ENCODE data around the gene EPN2.

Gene EPN2

GRCh38 chr17:19381741-19382444, 144.7 kb downstream of the EPN2 start:
- no peak for DNase-seq (ENCODE audit: low spot score)

- no peak for DNase-seq (ENCODE audit: low spot score)
Measured at GRCh38 chr17:19382531-19383444, 145.6 kb downstream of the EPN2 start.

- DNase-seq (ENCODE audit: low spot score), result peak; percentile 37
Measured at GRCh38 chr17:19383681-19384470, 146.7 kb downstream of the EPN2 start.

GRCh38 chr17:19384723-19385391, 147.7 kb downstream of the EPN2 start:
- peak; percentile 84 for DNase-seq (ENCODE audit: low spot score)

GRCh38 chr17:19385521-19385983, 148.4 kb downstream of the EPN2 start:
- no peak for DNase-seq (ENCODE audit: low spot score)
